HEK293 (cell line): ENCODE data around the gene RRP15.

Experiments
- CTCF ChIA-PET: fragments of 350-600 bp; formaldehyde crosslinking; extraction: SDS; loops from one replicate; lab custom pipeline; 2021; ENCODE audit warnings: antibody characterized with exemption; lab: Yijun Ruan, JAX
- POLR2A ChIA-PET: fragments of 300-600 bp; formaldehyde crosslinking; extraction: SDS; loops from one replicate; lab custom pipeline; 2020; ENCODE audit warnings: antibody characterized with exemption, inconsistent platforms; lab: Yijun Ruan, JAX
- H3K27ac ChIP-seq: fragments of 200-500 bp; sonication (Bioruptor generic); 2 replicates; pipeline ENCODE4 v1.5.1; 2014; ENCODE audit warnings: low read depth, low read length, control low read depth, inconsistent platforms; ENCODE audit errors: extremely low read depth
- H3K36me3 ChIP-seq, 2 experiments: fragments of 200-500 bp in 1 of 2; sonication (Bioruptor generic) in 1 of 2; 1 replicate in 1 of 2; 2 replicates in 1 of 2; pipeline ENCODE4 v1.5.1; 2014 to 2017; ENCODE audit warnings: inconsistent platforms in 2 of 2, low read length in 2 of 2; ENCODE audit not compliant: control insufficient read depth in 2 of 2, insufficient read depth in 1 of 2
- H3K4me1 ChIP-seq: fragments of 200-500 bp; sonication (Bioruptor generic); 2 replicates; pipeline ENCODE4 v1.5.1; 2014; ENCODE audit warnings: mild to moderate bottlenecking, low read length, inconsistent platforms; ENCODE audit not compliant: control insufficient read depth, insufficient read depth
- H3K4me3 ChIP-seq: 2 replicates; pipeline ENCODE4 v1.5.1; 2011; ENCODE audit warnings: low read depth, mild to moderate bottlenecking, control low read depth, low read length, moderate library complexity
- H3K9me3 ChIP-seq: fragments of 200-500 bp; sonication (Bioruptor generic); 2 replicates; pipeline ENCODE4 v1.5.1; 2014; ENCODE audit warnings: low read depth, low read length, inconsistent platforms; ENCODE audit not compliant: control insufficient read depth, insufficient read depth
- GFI1B ChIP-seq: fragments of 450-650 bp; formaldehyde crosslinking; IDR thresholded peaks from 2 replicates; pipeline ENCODE4 v1.5.1; 2016; ENCODE audit warnings: missing biosample characterization, missing genetic modification characterization
- HOXA7 ChIP-seq: sonication (generic); formaldehyde crosslinking; IDR thresholded peaks from 2 replicates; pipeline ENCODE4 v1.8.1; 2022; ENCODE audit warnings: missing genetic modification reagents, borderline replicate concordance
- MZF1 ChIP-seq: fragments of 450-650 bp; formaldehyde crosslinking; IDR thresholded peaks from 2 replicates; pipeline ENCODE4 v1.5.1; 2017; ENCODE audit warnings: missing biosample characterization, missing genetic modification characterization, borderline replicate concordance
- SETDB1 ChIP-seq: IDR thresholded peaks from one replicate; pipeline ENCODE4 v1.6.1; 2017; ENCODE audit warnings: mild to moderate bottlenecking, low read length, moderate library complexity, mixed read lengths; ENCODE audit not compliant: insufficient read length
- YY2 ChIP-seq: fragments of 450-650 bp; formaldehyde crosslinking; IDR thresholded peaks from 2 replicates; pipeline ENCODE4 v1.5.1; 2016; ENCODE audit warnings: missing biosample characterization, missing genetic modification characterization
- ZFP37 ChIP-seq: fragments of 450-650 bp; formaldehyde crosslinking; IDR thresholded peaks from 2 replicates; pipeline ENCODE4 v1.5.1; 2016; ENCODE audit warnings: missing biosample characterization, missing genetic modification characterization
- ZNF184 ChIP-seq: fragments of 450-650 bp; IDR thresholded peaks from 2 replicates; pipeline ENCODE4 v1.5.1; 2018; ENCODE audit warnings: missing biosample characterization, mild to moderate bottlenecking, missing genetic modification characterization
- ZNF221 ChIP-seq: fragments of 450-650 bp; formaldehyde crosslinking; IDR thresholded peaks from 2 replicates; pipeline ENCODE4 v1.5.1; 2017; ENCODE audit warnings: missing biosample characterization, missing genetic modification characterization, borderline replicate concordance
- ZNF248 ChIP-seq: fragments of 450-650 bp; formaldehyde crosslinking; IDR thresholded peaks from 2 replicates; pipeline ENCODE4 v1.5.1; 2017; ENCODE audit warnings: missing biosample characterization, missing genetic modification characterization
- ZNF266 ChIP-seq: fragments of 450-650 bp; formaldehyde crosslinking; IDR thresholded peaks from 2 replicates; pipeline ENCODE4 v1.5.1; 2016; ENCODE audit warnings: missing biosample characterization, missing genetic modification characterization, low read depth
- ZNF366 ChIP-seq: fragments of 450-650 bp; formaldehyde crosslinking; conservative IDR thresholded peaks from 2 replicates; pipeline ENCODE4 v1.5.1; 2016; ENCODE audit warnings: missing biosample characterization, missing genetic modification characterization
- ZNF416 ChIP-seq: fragments of 450-650 bp; formaldehyde crosslinking; IDR thresholded peaks from 2 replicates; pipeline ENCODE4 v1.5.1; 2016; ENCODE audit warnings: missing biosample characterization, missing genetic modification characterization
- ZNF433 ChIP-seq: fragments of 450-650 bp; formaldehyde crosslinking; IDR thresholded peaks from 2 replicates; pipeline ENCODE4 v1.5.1; 2016; ENCODE audit warnings: missing biosample characterization, missing genetic modification characterization, low read depth
- ZNF521 ChIP-seq: fragments of 450-650 bp; formaldehyde crosslinking; IDR thresholded peaks from 2 replicates; pipeline ENCODE4 v1.5.1; 2017; ENCODE audit warnings: missing biosample characterization, mild to moderate bottlenecking, missing genetic modification characterization
- ZNF623 ChIP-seq: fragments of 450-650 bp; formaldehyde crosslinking; IDR thresholded peaks from 2 replicates; pipeline ENCODE4 v1.5.1; 2016; ENCODE audit warnings: missing biosample characterization, missing genetic modification characterization
- ZNF660 ChIP-seq: fragments of 450-650 bp; IDR thresholded peaks from 2 replicates; pipeline ENCODE4 v1.5.1; 2018; ENCODE audit warnings: missing biosample characterization, mild to moderate bottlenecking, missing genetic modification characterization
- TF ChIP-seq, protein P1 (sequence below): fragments of 450-650 bp; formaldehyde crosslinking; IDR thresholded peaks from 2 replicates; pipeline ENCODE4 v1.5.1; 2016; ENCODE audit warnings: missing biosample characterization, missing genetic modification characterization
- TF ChIP-seq, protein P2 (sequence below): fragments of 450-650 bp; formaldehyde crosslinking; IDR thresholded peaks from 2 replicates; pipeline ENCODE4 v1.5.1; 2016; ENCODE audit warnings: missing biosample characterization, missing genetic modification characterization
- TF ChIP-seq, protein P3 (sequence below): fragments of 450-650 bp; formaldehyde crosslinking; IDR thresholded peaks from 2 replicates; pipeline ENCODE4 v1.5.1; 2016; ENCODE audit warnings: missing biosample characterization, missing genetic modification characterization, low read depth
- TF ChIP-seq, protein P4 (sequence below): fragments of 450-650 bp; formaldehyde crosslinking; IDR thresholded peaks from 2 replicates; pipeline ENCODE4 v1.5.1; 2016; ENCODE audit warnings: missing biosample characterization, missing genetic modification characterization
- TF ChIP-seq, protein P5 (sequence below): fragments of 450-650 bp; formaldehyde crosslinking; IDR thresholded peaks from 2 replicates; pipeline ENCODE4 v1.5.1; 2016; ENCODE audit warnings: missing biosample characterization, missing genetic modification characterization
- TF ChIP-seq, protein P6 (sequence below): fragments of 450-650 bp; formaldehyde crosslinking; IDR thresholded peaks from 2 replicates; pipeline ENCODE4 v1.5.1; 2017; ENCODE audit warnings: missing biosample characterization, missing genetic modification characterization

Gene RRP15

DNA sequence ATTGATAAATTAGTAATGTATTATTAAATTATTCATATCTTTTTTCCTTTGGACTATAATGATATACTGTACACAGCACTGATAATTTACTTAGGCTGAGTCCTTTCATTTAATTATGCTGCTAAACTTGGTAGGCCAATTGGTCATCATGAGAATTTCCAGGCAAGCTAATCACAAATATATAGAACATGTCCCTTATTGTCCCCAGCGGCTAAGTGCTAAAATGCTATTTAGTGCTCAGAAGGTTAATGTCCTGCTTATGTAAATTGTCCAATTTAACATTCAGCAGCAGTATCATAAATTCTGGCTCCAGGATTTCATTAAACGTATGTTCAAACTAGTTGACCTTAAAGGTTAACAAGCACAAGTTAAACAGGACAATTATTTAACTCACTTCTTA is 30.0 kb upstream of the RRP15 start (continued):
- no peak for TF ChIP-seq ZNF416
- TF ChIP-seq ZNF184 (tag by site-specific recombination) = no peak
- TF ChIP-seq ZNF433 (tag by site-specific recombination) = no peak
- TF ChIP-seq, protein P1, sequence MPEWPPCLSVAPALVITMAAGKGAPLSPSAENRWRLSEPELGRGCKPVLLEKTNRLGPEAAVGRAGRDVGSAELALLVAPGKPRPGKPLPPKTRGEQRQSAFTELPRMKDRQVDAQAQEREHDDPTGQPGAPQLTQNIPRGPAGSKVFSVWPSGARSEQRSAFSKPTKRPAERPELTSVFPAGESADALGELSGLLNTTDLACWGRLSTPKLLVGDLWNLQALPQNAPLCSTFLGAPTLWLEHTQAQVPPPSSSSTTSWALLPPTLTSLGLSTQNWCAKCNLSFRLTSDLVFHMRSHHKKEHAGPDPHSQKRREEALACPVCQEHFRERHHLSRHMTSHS (tag by site-specific recombination) = no peak

DNA sequence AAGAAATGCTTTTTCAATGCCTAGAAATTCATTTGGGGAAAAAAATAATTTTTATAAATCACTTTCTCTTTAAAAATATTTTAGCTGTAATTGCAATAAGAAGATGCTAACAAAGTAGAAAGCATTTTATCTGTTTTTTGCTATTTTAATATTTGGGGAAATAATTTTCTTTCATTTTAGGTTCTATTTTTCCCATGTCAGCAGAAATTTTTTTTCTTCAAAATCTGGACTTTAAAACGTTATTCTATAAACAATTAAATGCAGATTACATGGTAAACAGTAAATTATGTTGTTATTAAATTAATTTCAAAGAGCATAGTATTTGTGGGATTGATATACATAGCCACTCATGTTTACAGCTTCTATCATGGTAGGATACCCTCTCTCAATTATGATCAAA is 27.7 kb upstream of the RRP15 start:
- CTCF ChIA-PET = interaction anchor here (0.7 kb wide), 1 partner anchor 17 kb away, joined by 4 read pairs; no protein-coding TSS in a partner anchor

More for the DNA sequence above, 27.7 kb upstream of the RRP15 start:
- TF ChIP-seq, protein P2, sequence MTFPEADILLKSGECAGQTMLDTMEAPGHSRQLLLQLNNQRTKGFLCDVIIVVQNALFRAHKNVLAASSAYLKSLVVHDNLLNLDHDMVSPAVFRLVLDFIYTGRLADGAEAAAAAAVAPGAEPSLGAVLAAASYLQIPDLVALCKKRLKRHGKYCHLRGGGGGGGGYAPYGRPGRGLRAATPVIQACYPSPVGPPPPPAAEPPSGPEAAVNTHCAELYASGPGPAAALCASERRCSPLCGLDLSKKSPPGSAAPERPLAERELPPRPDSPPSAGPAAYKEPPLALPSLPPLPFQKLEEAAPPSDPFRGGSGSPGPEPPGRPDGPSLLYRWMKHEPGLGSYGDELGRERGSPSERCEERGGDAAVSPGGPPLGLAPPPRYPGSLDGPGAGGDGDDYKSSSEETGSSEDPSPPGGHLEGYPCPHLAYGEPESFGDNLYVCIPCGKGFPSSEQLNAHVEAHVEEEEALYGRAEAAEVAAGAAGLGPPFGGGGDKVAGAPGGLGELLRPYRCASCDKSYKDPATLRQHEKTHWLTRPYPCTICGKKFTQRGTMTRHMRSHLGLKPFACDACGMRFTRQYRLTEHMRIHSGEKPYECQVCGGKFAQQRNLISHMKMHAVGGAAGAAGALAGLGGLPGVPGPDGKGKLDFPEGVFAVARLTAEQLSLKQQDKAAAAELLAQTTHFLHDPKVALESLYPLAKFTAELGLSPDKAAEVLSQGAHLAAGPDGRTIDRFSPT (tag by site-specific recombination) = no peak
- TF ChIP-seq, protein P3, sequence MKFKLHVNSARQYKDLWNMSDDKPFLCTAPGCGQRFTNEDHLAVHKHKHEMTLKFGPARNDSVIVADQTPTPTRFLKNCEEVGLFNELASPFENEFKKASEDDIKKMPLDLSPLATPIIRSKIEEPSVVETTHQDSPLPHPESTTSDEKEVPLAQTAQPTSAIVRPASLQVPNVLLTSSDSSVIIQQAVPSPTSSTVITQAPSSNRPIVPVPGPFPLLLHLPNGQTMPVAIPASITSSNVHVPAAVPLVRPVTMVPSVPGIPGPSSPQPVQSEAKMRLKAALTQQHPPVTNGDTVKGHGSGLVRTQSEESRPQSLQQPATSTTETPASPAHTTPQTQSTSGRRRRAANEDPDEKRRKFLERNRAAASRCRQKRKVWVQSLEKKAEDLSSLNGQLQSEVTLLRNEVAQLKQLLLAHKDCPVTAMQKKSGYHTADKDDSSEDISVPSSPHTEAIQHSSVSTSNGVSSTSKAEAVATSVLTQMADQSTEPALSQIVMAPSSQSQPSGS (tag by site-specific recombination) = no peak
- TF ChIP-seq ZNF266 (tag by site-specific recombination) = no peak
- TF ChIP-seq, protein P4, sequence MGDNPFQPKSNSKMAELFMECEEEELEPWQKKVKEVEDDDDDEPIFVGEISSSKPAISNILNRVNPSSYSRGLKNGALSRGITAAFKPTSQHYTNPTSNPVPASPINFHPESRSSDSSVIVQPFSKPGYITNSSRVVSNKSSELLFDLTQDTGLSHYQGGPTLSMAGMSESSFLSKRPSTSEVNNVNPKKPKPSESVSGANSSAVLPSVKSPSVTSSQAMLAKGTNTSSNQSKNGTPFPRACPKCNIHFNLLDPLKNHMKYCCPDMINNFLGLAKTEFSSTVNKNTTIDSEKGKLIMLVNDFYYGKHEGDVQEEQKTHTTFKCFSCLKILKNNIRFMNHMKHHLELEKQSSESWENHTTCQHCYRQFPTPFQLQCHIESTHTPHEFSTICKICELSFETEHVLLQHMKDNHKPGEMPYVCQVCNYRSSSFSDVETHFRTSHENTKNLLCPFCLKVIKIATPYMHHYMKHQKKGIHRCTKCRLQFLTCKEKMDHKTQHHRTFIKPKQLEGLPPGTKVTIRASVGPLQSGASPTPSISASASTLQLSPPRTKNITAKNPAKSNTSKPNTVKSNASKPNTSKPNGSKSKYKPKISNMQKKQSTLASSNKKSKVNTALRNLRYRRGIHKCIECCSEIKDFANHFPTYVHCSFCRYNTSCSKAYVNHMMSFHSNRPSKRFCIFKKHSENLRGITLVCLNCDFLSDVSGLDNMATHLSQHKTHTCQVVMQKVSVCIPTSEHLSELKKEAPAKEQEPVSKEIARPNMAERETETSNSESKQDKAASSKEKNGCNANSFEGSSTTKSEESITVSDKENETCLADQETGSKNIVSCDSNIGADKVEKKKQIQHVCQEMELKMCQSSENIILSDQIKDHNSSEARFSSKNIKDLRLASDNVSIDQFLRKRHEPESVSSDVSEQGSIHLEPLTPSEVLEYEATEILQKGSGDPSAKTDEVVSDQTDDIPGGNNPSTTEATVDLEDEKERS (tag by site-specific recombination) = no peak
- TF ChIP-seq SETDB1 = no peak
- TF ChIP-seq, protein P5, sequence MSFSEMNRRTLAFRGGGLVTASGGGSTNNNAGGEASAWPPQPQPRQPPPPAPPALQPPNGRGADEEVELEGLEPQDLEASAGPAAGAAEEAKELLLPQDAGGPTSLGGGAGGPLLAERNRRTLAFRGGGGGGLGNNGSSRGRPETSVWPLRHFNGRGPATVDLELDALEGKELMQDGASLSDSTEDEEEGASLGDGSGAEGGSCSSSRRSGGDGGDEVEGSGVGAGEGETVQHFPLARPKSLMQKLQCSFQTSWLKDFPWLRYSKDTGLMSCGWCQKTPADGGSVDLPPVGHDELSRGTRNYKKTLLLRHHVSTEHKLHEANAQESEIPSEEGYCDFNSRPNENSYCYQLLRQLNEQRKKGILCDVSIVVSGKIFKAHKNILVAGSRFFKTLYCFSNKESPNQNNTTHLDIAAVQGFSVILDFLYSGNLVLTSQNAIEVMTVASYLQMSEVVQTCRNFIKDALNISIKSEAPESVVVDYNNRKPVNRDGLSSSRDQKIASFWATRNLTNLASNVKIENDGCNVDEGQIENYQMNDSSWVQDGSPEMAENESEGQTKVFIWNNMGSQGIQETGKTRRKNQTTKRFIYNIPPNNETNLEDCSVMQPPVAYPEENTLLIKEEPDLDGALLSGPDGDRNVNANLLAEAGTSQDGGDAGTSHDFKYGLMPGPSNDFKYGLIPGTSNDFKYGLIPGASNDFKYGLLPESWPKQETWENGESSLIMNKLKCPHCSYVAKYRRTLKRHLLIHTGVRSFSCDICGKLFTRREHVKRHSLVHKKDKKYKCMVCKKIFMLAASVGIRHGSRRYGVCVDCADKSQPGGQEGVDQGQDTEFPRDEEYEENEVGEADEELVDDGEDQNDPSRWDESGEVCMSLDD (tag by site-specific recombination) = no peak
- no peak for TF ChIP-seq ZNF660
- TF ChIP-seq YY2 (tag by site-specific recombination) = no peak
- no peak for TF ChIP-seq MZF1 (tag by site-specific recombination)
- TF ChIP-seq, protein P6, sequence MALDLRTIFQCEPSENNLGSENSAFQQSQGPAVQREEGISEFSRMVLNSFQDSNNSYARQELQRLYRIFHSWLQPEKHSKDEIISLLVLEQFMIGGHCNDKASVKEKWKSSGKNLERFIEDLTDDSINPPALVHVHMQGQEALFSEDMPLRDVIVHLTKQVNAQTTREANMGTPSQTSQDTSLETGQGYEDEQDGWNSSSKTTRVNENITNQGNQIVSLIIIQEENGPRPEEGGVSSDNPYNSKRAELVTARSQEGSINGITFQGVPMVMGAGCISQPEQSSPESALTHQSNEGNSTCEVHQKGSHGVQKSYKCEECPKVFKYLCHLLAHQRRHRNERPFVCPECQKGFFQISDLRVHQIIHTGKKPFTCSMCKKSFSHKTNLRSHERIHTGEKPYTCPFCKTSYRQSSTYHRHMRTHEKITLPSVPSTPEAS (tag by site-specific recombination) = no peak
- TF ChIP-seq ZNF521 (tag by site-specific recombination) = no peak
- no peak for TF ChIP-seq ZNF416
- no peak for TF ChIP-seq HOXA7 (CRISPR knock-in tag)
- no peak for TF ChIP-seq ZFP37 (tag by site-specific recombination)
- no peak for TF ChIP-seq GFI1B (tag by site-specific recombination)
- TF ChIP-seq ZNF623 = no peak
- TF ChIP-seq ZNF248 (tag by site-specific recombination) = no peak
- TF ChIP-seq ZNF366 (tag by site-specific recombination) = no peak
- no peak for TF ChIP-seq ZNF221 (tag by site-specific recombination)
- H3K4me3 ChIP-seq = no peak overlapping the region
- H3K4me1 ChIP-seq = no peaks in the 10 kb centered on the region
- POLR2A ChIA-PET = no interaction called here
- H3K9me3 ChIP-seq = no peaks in the 10 kb centered on the region
- no peak overlapping the region for H3K27ac ChIP-seq
- H3K36me3 ChIP-seq = no peaks in the 10 kb centered on the region
